ENCODE measurements around the gene SCUBE3. TPM values are rescaled to one million over a fixed set of nuclear protein-coding genes. Genes with fewer than 3 reads are reported as not detected.

Gene SCUBE3
- total RNA-seq, 1 donor from 2014 or later, result not detected

- intact Hi-C loops (cut with micrococcal nuclease), result no loop called here
Observed at GRCh38 chr6:35264550-35265274, 51.0 kb downstream of the SCUBE3 start.

- intact Hi-C loops (cut with micrococcal nuclease), result no loop called here
Observed at GRCh38 chr6:35265523-35265922, 51.8 kb downstream of the SCUBE3 start.

GRCh38 chr6:35267446-35267845 lies 53.7 kb downstream of the SCUBE3 start:
- intact Hi-C loops (cut with micrococcal nuclease), result no loop called here

GRCh38 chr6:35267897-35268296 lies 54.1 kb downstream of the SCUBE3 start:
- intact Hi-C loops (cut with micrococcal nuclease), result no loop called here

GRCh38 chr6:35272005-35272404 lies 58.2 kb downstream of the SCUBE3 start:
- intact Hi-C loops (cut with micrococcal nuclease), result no loop called here

- intact Hi-C loops (cut with micrococcal nuclease), result no loop called here
Observed at GRCh38 chr6:35273822-35274559, 60.2 kb downstream of the SCUBE3 start.

- intact Hi-C loops (cut with micrococcal nuclease), result no loop called here
Observed at GRCh38 chr6:35275744-35276260, 62.0 kb downstream of the SCUBE3 start.

GRCh38 chr6:35278708-35279107 lies 65.0 kb downstream of the SCUBE3 start:
- intact Hi-C loops (cut with micrococcal nuclease), result no loop called here

- intact Hi-C loops (cut with micrococcal nuclease), result no loop called here
Observed at GRCh38 chr6:35280903-35281302, 67.1 kb downstream of the SCUBE3 start.

- intact Hi-C loops (cut with micrococcal nuclease), result no loop called here
Observed at GRCh38 chr6:35282472-35282871, 68.7 kb downstream of the SCUBE3 start.

GRCh38 chr6:35283361-35283760 lies 69.6 kb downstream of the SCUBE3 start:
- intact Hi-C loops (cut with micrococcal nuclease), result no loop called here

- intact Hi-C loops (cut with micrococcal nuclease), result no loop called here
Observed at GRCh38 chr6:35287671-35288396, 74.1 kb downstream of the SCUBE3 start.

GRCh38 chr6:35288834-35289233 lies 75.1 kb downstream of the SCUBE3 start:
- intact Hi-C loops (cut with micrococcal nuclease), result no loop called here

GRCh38 chr6:35291491-35291890 lies 77.7 kb downstream of the SCUBE3 start:
- intact Hi-C loops (cut with micrococcal nuclease), result no loop called here

GRCh38 chr6:35292494-35292893 lies 78.7 kb downstream of the SCUBE3 start:
- intact Hi-C loops (cut with micrococcal nuclease), result no loop called here

GRCh38 chr6:35293681-35294080 lies 79.9 kb downstream of the SCUBE3 start:
- intact Hi-C loops (cut with micrococcal nuclease), result loop anchor here (1.0 to 2.0 kb wide), 5 partner anchors 35 to 444 kb away; partner anchors contain the start of genes ARMC12 and ZNF76

GRCh38 chr6:35294308-35294945 lies 80.7 kb downstream of the SCUBE3 start:
- intact Hi-C loops (cut with micrococcal nuclease), result loop anchor here (1.0 to 2.0 kb wide), 5 partner anchors 36 to 443 kb away; partner anchors contain the start of genes ARMC12 and ZNF76

GRCh38 chr6:35295036-35295435 lies 81.3 kb downstream of the SCUBE3 start:
- intact Hi-C loops (cut with micrococcal nuclease), result loop anchor here (2.0 kb wide), 1 partner anchor 36 kb away; the partner anchor contains the start of gene ZNF76

GRCh38 chr6:35295521-35296315 lies 82.0 kb downstream of the SCUBE3 start:
- intact Hi-C loops (cut with micrococcal nuclease), result loop anchor here (2.0 kb wide), 1 partner anchor 37 kb away; the partner anchor contains the start of gene ZNF76

Data from T-helper 1 cell treated with Interleukin-12 subunit alpha and Interleukin-12 subunit beta and Interleukin-4 antibody, amounts not matched to agents 30 ng/mL and 1 ng/mL, for 36 hours (primary cell).